Measurements from ENCODE around the gene DGKZ. TPM values are rescaled to one million over a fixed set of nuclear protein-coding genes. Genes with fewer than 3 reads are reported as not detected.
A peak's percentile ranks its signal among the peaks of the same experiment; 100 is the strongest.

DGKZ gene
- total RNA-seq, 1 donor from 2014 or later, result 50.6 TPM

- DNase-seq (ENCODE audit: low spot score in 2 of 2, unreplicated experiment in 2 of 2), result no peak
- TF ChIP-seq CTCF (IDR thresholded peaks at IDR 0.05; ENCODE audit: unreplicated experiment), result no peak
- Mint-ChIP-seq H3K36me3 (peaks cover 2% of the 10 kb centered on the region), H3K9me3 (no peaks in the 10 kb centered on the region), H3K4me1 (peaks cover 29% of the 10 kb centered on the region), H3K27ac (no peak overlapping the region), H3K27me3 (ENCODE audit: low read depth) (peaks cover 66% of the 10 kb centered on the region), H3K4me3 (peak overlapping the region; percentile 56)
Observed at GRCh38 chr11:46388619-46389449, 41.6 kb downstream of the DGKZ start.

- peaks cover 2% of the 10 kb centered on the region for H3K36me3 Mint-ChIP-seq
- peak; percentile 67 for TF ChIP-seq CTCF (IDR thresholded peaks at IDR 0.05; ENCODE audit: unreplicated experiment)
- H3K4me3 Mint-ChIP-seq, result peak overlapping the region; percentile 56
- H3K27ac Mint-ChIP-seq, result no peak overlapping the region
- no peaks in the 10 kb centered on the region for H3K9me3 Mint-ChIP-seq
- peak in 1 of 2 experiments; percentile 82 for DNase-seq (ENCODE audit: low spot score in 2 of 2, unreplicated experiment in 2 of 2)
- H3K27me3 Mint-ChIP-seq (ENCODE audit: low read depth), result peaks cover 69% of the 10 kb centered on the region
- H3K4me1 Mint-ChIP-seq, result peaks cover 29% of the 10 kb centered on the region
Observed at GRCh38 chr11:46389450-46390330, 42.4 kb downstream of the DGKZ start.

- peaks cover 69% of the 10 kb centered on the region for H3K27me3 Mint-ChIP-seq (ENCODE audit: low read depth)
- H3K4me3 Mint-ChIP-seq, result peak overlapping the region; percentile 62
Observed at GRCh38 chr11:46390331-46391171, 43.3 kb downstream of the DGKZ start.

GRCh38 chr11:46391186-46391577 lies 43.9 kb downstream of the DGKZ start:
- Mint-ChIP-seq H3K36me3 (peaks cover 2% of the 10 kb centered on the region), H3K27ac (no peak overlapping the region), H3K4me3 (no peak overlapping the region), H3K27me3 (ENCODE audit: low read depth) (peaks cover 63% of the 10 kb centered on the region), H3K4me1 (peaks cover 29% of the 10 kb centered on the region), H3K9me3 (no peaks in the 10 kb centered on the region)
- DNase-seq (ENCODE audit: low spot score in 2 of 2, unreplicated experiment in 2 of 2), result no peak
- no peak for TF ChIP-seq CTCF (IDR thresholded peaks at IDR 0.05; ENCODE audit: unreplicated experiment)

More at GRCh38 chr11:46390331-46391171, 43.3 kb downstream of the DGKZ start:
- no peak for DNase-seq (ENCODE audit: low spot score in 2 of 2, unreplicated experiment in 2 of 2)
- H3K36me3 Mint-ChIP-seq, result peaks cover 2% of the 10 kb centered on the region
- no peaks in the 10 kb centered on the region for H3K9me3 Mint-ChIP-seq
- H3K27ac Mint-ChIP-seq, result no peak overlapping the region
- H3K4me1 Mint-ChIP-seq, result peaks cover 29% of the 10 kb centered on the region
- TF ChIP-seq CTCF (IDR thresholded peaks at IDR 0.05; ENCODE audit: unreplicated experiment), result no peak
